Measurements from ENCODE around the gene ZW10. TPM values are rescaled to one million over a fixed set of nuclear protein-coding genes. Genes with fewer than 3 reads are reported as not detected.

ZW10 gene
- total and polyA plus RNA-seq, 2 of the 13 experiments (the other 11 are each of a cell fraction or from before 2014, with no cell fraction given): 5.8 to 31.3 TPM

GRCh38 chr11:113796663-113797259, 23.3 kb upstream of the ZW10 start:
- no peak for TF ChIP-seq HOMEZ (CRISPR knock-in tag; IDR thresholded peaks at IDR 0.05; ENCODE audit: low read depth)
- peak; percentile 39; the same call in 1 of the 2 replicates for TF ChIP-seq SMC3 (IDR thresholded peaks at IDR 0.05; ENCODE audit: low read length)
- peak; percentile 39 for TF ChIP-seq STAG1 (CRISPR knock-in tag; IDR thresholded peaks at IDR 0.05)
- peak; percentile 66 for TF ChIP-seq CTCF (CRISPR knock-in tag; IDR thresholded peaks at IDR 0.05)
- no peak for TF ChIP-seq ZNF513 (CRISPR knock-in tag; conservative IDR thresholded peaks at IDR 0.05)
- 0 out of 2 replicates have a peak, but pooled peaks have one; percentile 21 for TF ChIP-seq ZGPAT (CRISPR knock-in tag; IDR thresholded peaks at IDR 0.05)
- TF ChIP-seq ZFX (CRISPR knock-in tag; IDR thresholded peaks at IDR 0.05; ENCODE audit: low read depth): no peak
- TF ChIP-seq MTA1 (CRISPR knock-in tag; IDR thresholded peaks at IDR 0.05; ENCODE audit: borderline replicate concordance): no peak
- ChIA-PET CTCF (ENCODE audit: low intra/inter-chr PET ratio, low total read pairs) (interaction anchor here (1.8 kb wide), 1 partner anchor 491 kb away, joined by 6 read pairs; no protein-coding TSS in a partner anchor), POLR2A (no interaction called here)
- BruUV-seq (replicated peaks): no TSS peak
- H3K36me3 ChIP-seq (replicated peaks in 1 of 2; ENCODE audit: control insufficient read depth in 1 of 2, insufficient read depth in 2 of 2, low read length in 2 of 2): peaks cover 6 to 21% of the 10 kb centered on the region in 2 experiments; a peak in 4 of 5 replicates
- no peaks in the 10 kb centered on the region for H4K20me1 ChIP-seq (ENCODE audit: insufficient read depth, low read length)
- no peak overlapping the region for H2AFZ ChIP-seq (ENCODE audit: low read length)
- H3K4me3 ChIP-seq (replicated peaks in 1 of 3; ENCODE audit: insufficient read depth in 1 of 3, low read depth in 2 of 3, low read length in 3 of 3): no peak overlapping the region
- no peak overlapping the region for H3K4me2 ChIP-seq (ENCODE audit: low read depth, low read length)
- H3K27me3 ChIP-seq (ENCODE audit: control insufficient read depth in 1 of 2, insufficient read depth in 2 of 2, low read length in 2 of 2): no peaks in the 10 kb centered on the region; a peak in 1 of 5 replicates
- intact Hi-C loops (cut with micrococcal nuclease; ENCODE audit: unreplicated experiment): loop anchor here (1.0 kb wide), 1 partner anchor 491 kb away; no protein-coding TSS in a partner anchor
- H3K79me2 ChIP-seq (ENCODE audit: insufficient read depth, low read length): no peaks in the 10 kb centered on the region
- 67% methylated on average over 3 of the region's 3 CpGs for WGBS (ENCODE audit: low lambda C conversion rate)
- peak; percentile 98 for ATAC-seq
- no peak overlapping the region for H3K27ac ChIP-seq (ENCODE audit: extremely low read length, insufficient read depth, low read length)
- in situ Hi-C loops (cut with HindIII; ENCODE audit: extremely low pct_ligation_motif_present, low pct_unique_long_range_greater_than_20kb): no loop called here
- FAIRE-seq: peak; percentile 64
- H3K9ac ChIP-seq (ENCODE audit: insufficient read depth, low read depth, low read length): no peak overlapping the region
- DNase-seq (ENCODE audit: low spot score): peak; percentile 39
- H3K9me3 ChIP-seq (ENCODE audit: low read length): no peaks in the 10 kb centered on the region
- H3K4me1 ChIP-seq (ENCODE audit: insufficient read depth, low read length): no peaks in the 10 kb centered on the region

Measured in HepG2 (cell line).